ENCODE data around the gene ZDHHC22.
A peak's percentile ranks its signal among the peaks of the same experiment; 100 is the strongest.

Gene ZDHHC22

DNA sequence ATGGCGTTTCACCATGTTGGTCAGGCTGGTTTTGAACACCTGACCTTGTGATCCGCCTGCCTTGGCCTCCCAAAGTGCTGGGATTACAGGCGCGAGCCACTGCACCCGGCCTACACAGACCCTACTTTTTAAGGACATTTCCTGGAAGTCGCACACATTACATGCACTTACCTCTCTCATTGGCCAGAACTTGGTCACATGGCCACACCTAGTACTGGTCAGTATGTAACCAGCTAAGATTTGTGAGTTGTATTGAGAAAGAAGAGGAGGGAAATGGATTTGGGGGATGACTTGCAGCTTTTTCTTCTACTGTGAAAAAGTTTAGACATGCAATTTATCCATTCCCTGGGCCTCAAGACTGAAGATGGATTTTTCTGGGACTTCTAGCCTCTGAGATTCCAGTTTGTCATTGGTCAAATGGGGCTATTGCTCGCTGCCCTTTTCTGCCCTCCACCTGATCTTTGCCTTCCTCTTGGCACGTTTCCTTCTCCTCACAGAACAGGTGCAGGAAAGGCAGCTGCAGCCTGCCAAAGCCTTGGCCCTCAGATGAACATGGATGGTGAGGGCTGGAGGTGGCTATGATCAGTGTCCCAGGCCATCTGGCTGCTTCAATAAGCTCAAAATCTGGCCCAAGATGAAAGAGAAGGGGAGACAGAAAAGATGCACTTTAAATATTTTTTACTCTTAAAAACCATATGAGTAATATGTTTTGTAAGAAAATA is 7.1 kb upstream of the ZDHHC22 start:
- Histone ChIP-seq H3K9me3 (no peaks in the 10 kb centered on the region; the same call in 1 of the 2 replicates), H3K4me1 (peaks cover 4% of the 10 kb centered on the region), H3K4me3 (no peak overlapping the region), H3K27me3 (ENCODE audit: low read depth) (peaks cover 31% of the 10 kb centered on the region), H3K36me3 (replicated peaks) (no peaks in the 10 kb centered on the region)
- no peak for DNase-seq (ENCODE audit: low spot score in 2 of 2)
- in situ Hi-C loops (cut with MboI; ENCODE audit: low sequenced_read_pairs): loop anchor here (10.0 kb wide), 1 partner anchor 166 kb away; no protein-coding TSS in a partner anchor

DNA sequence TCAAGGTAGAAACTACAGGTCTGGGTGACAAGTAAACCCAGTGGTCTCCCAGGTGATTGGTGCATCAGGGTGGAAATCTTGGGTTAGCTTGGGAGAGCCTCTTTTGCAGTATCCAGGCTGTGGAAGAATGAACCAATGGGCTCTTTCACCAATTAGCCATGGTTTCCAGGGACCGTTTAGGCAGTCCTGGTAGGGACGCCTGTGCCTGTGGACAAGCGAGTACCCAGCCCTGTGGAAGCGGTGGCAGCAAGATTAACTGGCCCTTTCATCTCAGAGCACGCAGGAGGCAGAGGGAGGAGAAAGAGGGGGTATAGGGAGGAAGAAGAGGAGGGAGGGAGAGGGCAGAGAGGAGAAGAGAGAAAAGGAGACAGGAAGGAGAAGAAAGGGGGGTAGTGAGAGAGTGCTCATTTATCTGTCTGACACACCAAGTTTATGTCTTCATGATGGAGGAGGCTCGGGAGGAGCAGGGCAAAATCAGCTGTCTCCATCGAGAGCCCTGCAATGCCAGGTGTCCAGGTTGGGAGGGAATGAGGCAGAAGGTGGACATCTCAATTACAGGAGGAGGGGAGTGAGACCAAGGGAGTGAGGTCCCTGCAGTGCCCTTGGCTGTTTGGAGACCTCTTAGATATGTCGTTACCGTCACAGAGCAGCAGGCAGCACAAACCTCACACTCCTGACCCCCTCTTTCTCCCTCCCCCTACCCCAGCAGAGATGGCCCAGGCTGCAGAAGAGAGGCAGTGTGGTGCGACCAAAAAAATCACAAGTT is 4.6 kb upstream of the ZDHHC22 start:
- Histone ChIP-seq H3K4me3 (no peak overlapping the region), H3K36me3 (replicated peaks) (no peaks in the 10 kb centered on the region), H3K27me3 (ENCODE audit: low read depth) (peaks cover 49% of the 10 kb centered on the region), H3K9me3 (no peaks in the 10 kb centered on the region), H3K4me1 (peaks cover 4% of the 10 kb centered on the region)
- DNase-seq (ENCODE audit: low spot score in 2 of 2): no peak
- in situ Hi-C loops (cut with MboI; ENCODE audit: low sequenced_read_pairs): loop anchor here (10.0 kb wide), 1 partner anchor 169 kb away; no protein-coding TSS in a partner anchor

DNA sequence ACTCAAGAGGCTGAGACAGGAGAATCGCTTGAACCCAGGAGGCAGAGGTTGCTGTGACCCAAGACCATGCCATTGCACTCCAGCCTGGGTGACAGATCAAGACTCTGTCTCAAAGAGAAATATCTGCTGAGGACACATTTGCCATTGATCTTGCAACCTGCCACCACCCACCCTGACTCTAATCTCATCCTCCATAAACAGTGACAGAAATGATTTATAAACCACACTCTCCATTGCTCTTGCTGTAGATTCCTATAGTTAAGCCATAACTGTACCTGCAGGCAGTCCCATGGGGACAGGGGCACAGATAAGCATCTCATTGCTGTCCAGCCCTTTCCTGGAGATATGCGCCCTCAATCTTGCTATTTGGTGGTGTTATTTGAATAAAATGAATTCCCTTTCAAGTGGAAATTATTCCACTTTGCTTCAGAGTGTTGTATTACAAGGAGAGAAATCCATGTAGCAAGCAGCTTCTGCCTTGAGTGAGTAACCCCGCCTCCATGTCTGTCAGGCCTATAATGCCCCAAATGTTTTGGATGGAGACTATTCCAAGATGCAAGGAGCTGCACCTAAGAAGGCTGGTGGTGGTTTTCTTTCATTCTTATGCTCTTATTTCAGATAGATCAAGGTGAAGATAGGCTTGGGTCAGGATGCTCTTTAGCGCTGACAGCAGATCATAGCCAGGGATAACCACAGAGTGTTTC is 3.0 kb upstream of the ZDHHC22 start:
- DNase-seq (ENCODE audit: low spot score in 2 of 2): peak in 1 of 2 experiments; percentile 19
- peaks cover 56% of the 10 kb centered on the region for H3K27me3 ChIP-seq (ENCODE audit: low read depth)
- in situ Hi-C loops (cut with MboI; ENCODE audit: low sequenced_read_pairs): loop anchor here (10.0 kb wide), 1 partner anchor 170 kb away; no protein-coding TSS in a partner anchor

DNA sequence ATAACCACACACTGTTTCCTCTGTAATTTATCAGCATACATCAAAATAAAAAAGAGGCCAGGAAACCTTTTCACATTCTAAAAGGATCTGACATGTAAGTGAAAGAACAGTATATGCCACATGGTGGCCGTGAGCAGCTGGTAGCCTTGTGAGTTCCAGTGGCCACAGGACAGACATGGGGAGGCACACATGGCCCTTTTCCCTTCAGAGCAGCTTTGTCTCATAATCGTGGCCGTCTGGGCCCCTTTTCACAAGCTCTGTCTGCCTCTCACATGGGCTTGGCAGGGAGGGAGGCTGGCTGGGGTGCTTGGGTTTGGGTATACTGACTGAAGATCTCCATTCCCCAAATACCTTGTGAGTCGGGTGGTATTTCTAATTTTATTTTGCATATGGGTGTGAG is 1.5 kb upstream of the ZDHHC22 start:
- Histone ChIP-seq H3K27me3 (ENCODE audit: low read depth) (peaks cover 56% of the 10 kb centered on the region), H3K9me3 (no peaks in the 10 kb centered on the region), H3K4me1 (peaks cover 15% of the 10 kb centered on the region), H3K36me3 (replicated peaks) (no peaks in the 10 kb centered on the region), H3K4me3 (no peak overlapping the region)
- in situ Hi-C loops (cut with MboI; ENCODE audit: low sequenced_read_pairs): loop anchor here (10.0 kb wide), 1 partner anchor 172 kb away; no protein-coding TSS in a partner anchor
- DNase-seq (ENCODE audit: low spot score in 2 of 2): no peak

More for the DNA sequence above, 3.0 kb upstream of the ZDHHC22 start:
- no peak overlapping the region for H3K4me3 ChIP-seq
- no peaks in the 10 kb centered on the region for H3K9me3 ChIP-seq
- H3K4me1 ChIP-seq: peaks cover 15% of the 10 kb centered on the region
- no peaks in the 10 kb centered on the region for H3K36me3 ChIP-seq (replicated peaks)

DNA sequence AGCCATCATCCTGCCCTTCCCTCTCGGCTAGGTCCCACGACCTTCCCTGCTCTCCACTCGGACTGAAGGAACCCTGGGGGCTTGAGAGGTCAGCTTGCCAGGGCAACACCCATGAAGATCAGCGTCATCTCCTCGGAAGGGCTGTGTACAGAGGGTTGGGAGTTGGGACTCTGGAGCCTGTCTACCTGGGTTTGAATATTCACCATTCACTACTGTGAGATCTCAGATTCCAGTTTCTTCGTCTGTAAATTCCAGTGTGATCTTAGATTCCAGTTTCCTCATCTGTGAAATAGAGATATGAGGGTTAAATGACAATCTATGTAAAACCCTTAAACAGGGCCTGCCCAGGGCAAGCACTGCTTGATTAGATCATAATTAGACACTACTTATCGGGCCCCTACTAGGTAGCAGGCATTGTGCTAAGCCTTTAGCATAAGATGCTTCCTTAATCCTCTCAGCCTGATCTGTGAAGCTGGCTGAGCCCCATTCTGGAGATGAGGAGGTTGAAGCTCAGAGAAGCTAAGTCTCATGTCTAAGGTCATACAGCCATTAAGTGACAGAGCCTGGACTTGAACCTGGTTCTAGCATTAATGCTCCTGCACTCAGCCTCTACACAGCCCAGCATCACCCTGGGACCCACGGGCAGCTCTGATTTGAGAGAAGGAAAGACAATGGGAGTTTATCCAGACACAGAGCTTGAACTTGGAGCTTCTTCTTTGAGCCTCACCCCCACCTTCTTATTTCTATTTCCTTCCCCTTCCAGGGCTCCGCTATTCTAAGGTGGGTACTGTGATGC is 612 bp upstream of the ZDHHC22 start:
- Histone ChIP-seq H3K36me3 (replicated peaks) (no peaks in the 10 kb centered on the region), H3K9me3 (no peaks in the 10 kb centered on the region), H3K27me3 (ENCODE audit: low read depth) (peaks cover 54% of the 10 kb centered on the region), H3K4me1 (peaks cover 15% of the 10 kb centered on the region), H3K4me3 (peak overlapping the region; percentile 28; the same call in 1 of the 2 replicates)
- DNase-seq (ENCODE audit: low spot score in 2 of 2): no peak
- in situ Hi-C loops (cut with MboI; ENCODE audit: low sequenced_read_pairs): loop anchor here (10.0 kb wide), 1 partner anchor 173 kb away; no protein-coding TSS in a partner anchor

DNA sequence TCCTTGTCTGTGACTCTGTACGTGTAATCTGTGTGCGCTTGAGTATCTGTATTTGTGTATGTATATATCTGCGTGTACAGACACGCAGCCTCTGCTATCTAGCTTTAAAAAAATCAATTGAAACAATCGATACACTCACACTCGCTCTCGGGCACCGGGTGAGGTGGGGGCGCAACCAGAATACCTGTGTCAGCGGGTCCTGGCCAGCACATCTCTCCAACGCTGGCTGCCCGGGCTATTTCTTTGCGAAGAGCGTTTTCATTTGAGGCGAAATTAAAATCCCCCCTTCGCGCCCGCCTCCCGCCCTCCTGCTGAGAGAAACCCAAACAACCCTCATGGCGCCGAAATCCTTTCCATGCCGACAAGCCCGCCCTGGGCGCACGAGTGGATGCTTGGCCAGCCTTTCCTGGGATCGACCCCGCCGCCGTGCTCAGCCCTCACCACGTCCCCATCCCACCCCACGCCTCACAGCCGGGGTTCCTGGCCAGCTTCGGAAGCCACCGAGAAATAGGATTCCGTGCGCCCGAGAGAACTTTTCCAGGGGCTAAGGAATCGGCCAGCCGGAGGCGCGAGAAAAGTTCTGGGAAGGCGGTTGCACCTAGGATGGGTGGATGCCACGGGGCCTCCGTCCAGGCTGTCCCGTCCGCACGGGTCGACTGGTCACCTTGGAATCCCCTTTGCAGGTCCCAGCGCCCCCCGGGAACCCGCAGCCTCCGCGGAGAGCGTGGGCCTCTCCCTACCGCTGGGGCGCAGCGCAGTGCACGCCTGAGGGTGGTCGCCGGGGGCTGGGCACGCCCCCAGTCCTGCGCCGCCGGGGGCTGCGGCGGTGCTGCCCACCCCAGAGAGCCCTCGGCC is 1.0 kb downstream of the ZDHHC22 start:
- Histone ChIP-seq H3K4me3 (peak overlapping the region; percentile 28), H3K36me3 (replicated peaks) (no peaks in the 10 kb centered on the region), H3K4me1 (peaks cover 15% of the 10 kb centered on the region), H3K9me3 (no peaks in the 10 kb centered on the region), H3K27me3 (ENCODE audit: low read depth) (peaks cover 40% of the 10 kb centered on the region)
- in situ Hi-C loops (cut with MboI; ENCODE audit: low sequenced_read_pairs): loop anchor here (10.0 kb wide), 1 partner anchor 174 kb away; no protein-coding TSS in a partner anchor
- DNase-seq (ENCODE audit: low spot score in 2 of 2): peak in 1 of 2 experiments; percentile 32

DNA sequence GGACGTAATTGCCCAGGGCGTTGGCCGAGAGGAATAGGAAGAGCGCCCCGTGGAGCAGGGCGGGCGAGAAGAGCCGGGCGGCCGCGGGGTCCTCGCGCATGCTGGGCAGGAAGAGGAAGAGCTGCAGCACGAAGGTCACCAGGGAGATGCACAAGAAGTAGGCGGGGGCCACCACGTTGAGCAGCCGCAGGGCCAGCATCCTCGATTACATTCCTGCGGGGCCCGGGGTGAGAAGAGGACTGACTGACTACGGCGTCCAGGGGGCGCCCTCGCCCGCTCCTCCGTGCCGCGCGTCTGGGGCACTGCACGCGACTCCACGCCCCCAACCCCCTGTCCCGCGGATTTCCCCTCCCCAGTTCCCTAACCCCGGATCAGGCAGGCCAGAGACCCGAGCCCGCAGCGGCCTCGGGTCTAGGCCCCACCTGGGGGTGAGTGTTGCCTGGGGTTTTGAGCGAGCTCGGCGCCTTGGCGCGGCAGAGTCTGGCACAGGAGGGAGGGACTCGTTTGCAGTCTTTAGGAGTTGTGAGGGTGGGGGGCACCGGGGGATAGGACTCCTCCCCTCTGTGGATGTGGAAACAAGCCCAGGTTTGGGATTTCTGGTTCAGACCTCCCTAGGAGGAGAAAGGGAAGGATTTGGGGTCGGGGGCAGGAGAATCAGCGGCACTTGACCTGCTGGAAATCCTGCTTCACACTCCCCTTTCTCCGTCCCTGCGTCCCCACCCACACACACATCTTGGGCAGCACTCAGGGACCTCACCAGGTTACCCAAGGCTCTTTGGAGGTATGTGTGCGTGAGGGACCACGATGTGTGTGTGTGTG is 1.8 kb downstream of the ZDHHC22 start:
- in situ Hi-C loops (cut with MboI; ENCODE audit: low sequenced_read_pairs): loop anchor here (10.0 kb wide), 1 partner anchor 175 kb away; no protein-coding TSS in a partner anchor
- H3K27me3 ChIP-seq (ENCODE audit: low read depth): peaks cover 36% of the 10 kb centered on the region
- H3K9me3 ChIP-seq: no peaks in the 10 kb centered on the region
- H3K4me3 ChIP-seq: peak overlapping the region; percentile 28
- peaks cover 15% of the 10 kb centered on the region for H3K4me1 ChIP-seq
- no peaks in the 10 kb centered on the region for H3K36me3 ChIP-seq (replicated peaks)
- peak; percentile 56 to 82 for DNase-seq (ENCODE audit: low spot score in 2 of 2)

DNA sequence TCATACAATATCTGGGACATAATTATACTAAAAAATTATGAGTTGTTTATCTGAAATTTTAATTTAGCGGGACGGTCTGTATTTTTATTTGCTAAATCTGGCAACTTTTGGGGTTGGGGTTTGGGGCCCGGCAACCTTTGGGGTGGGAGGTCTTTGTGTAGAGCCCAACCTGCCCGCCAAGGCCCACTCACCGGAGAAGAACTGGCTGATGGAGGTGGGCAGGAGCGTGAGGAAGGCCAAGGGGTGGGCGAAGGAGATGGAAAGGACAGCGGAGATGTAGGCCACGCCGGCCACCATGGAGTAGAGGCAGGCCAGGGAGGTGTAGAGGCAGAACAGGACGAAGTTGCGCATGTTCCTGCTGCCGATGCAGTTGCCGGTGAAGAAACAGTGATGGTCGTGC is 2.6 kb downstream of the ZDHHC22 start:
- Histone ChIP-seq H3K27me3 (ENCODE audit: low read depth) (peaks cover 35% of the 10 kb centered on the region), H3K4me3 (no peak overlapping the region), H3K4me1 (peaks cover 11% of the 10 kb centered on the region; the same call in 1 of the 2 replicates)

DNA sequence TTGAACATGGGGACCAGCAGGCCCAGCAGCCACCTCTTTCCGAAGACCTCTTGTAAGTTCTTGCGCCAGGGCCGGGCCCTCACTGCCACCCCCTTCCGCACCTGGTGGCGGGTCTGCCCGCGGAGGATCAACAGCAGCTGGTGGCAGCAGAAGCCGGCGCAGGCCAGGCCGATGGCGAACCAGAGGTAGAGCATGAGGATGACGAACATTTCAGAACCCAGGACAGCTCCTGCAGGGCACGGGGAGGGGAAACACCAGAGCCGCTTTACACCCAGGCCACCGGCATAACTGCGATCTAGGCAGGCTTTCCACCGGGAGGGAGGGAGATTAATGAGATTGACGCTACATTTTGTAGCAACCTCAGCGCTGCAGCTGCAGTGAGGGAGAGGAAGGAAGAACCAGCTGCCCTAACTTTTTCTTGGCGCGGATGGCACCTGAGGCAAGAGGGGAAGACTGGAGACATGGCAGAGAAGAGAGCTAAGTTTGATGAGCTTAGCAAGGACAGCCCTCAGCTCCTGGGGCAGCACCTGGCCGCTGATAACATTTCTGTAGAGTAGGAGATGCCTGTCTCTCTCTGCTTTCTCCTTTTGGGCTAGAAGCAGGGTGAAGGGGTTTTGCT is 7.8 kb downstream of the ZDHHC22 start:
- Histone ChIP-seq H3K9me3 (no peaks in the 10 kb centered on the region), H3K4me1 (no peaks in the 10 kb centered on the region), H3K36me3 (replicated peaks) (no peaks in the 10 kb centered on the region), H3K4me3 (no peak overlapping the region), H3K27me3 (ENCODE audit: low read depth) (peaks cover 15% of the 10 kb centered on the region)
- peak; percentile 62 to 89 for DNase-seq (ENCODE audit: low spot score in 2 of 2)
- in situ Hi-C loops (cut with MboI; ENCODE audit: low sequenced_read_pairs): no loop called here

More for the DNA sequence above, 2.6 kb downstream of the ZDHHC22 start:
- H3K9me3 ChIP-seq: no peaks in the 10 kb centered on the region
- no peaks in the 10 kb centered on the region for H3K36me3 ChIP-seq (replicated peaks)
- in situ Hi-C loops (cut with MboI; ENCODE audit: low sequenced_read_pairs): no loop called here
- DNase-seq (ENCODE audit: low spot score in 2 of 2): no peak

DNA sequence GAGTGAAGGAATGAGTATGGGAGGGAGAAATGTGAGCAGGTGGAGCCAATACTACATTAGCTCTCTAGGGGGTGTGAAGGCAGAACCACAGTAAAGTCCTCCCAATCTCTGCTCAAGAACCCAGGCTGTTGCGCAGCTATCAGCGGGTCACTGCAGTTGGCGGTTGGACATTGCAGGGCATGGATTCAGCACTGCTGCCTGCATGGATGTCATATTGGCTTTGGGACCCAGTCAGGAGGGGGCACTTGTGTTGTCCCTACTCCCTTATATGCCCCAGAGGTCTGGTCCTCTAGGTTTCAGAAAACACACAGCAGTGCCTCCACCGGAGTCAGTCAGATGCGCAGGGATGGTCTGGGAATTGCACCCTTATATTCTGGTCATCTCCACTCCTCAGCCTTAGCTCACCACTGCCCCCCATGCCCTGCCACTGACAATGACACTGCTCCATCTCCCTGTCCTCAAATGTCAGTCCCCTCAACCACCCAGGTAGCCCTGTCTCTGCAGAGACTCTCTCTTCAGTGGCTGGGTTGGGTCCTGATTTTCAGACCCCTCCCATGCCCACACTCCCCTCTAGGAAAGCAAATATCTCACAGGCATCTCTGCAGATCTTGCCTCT is 9.6 kb downstream of the ZDHHC22 start:
- no peak for DNase-seq (ENCODE audit: low spot score in 2 of 2)
- in situ Hi-C loops (cut with MboI; ENCODE audit: low sequenced_read_pairs): no loop called here
- no peak overlapping the region for H3K4me3 ChIP-seq
- H3K27me3 ChIP-seq (ENCODE audit: low read depth): peaks cover 15% of the 10 kb centered on the region
- no peaks in the 10 kb centered on the region for H3K9me3 ChIP-seq
- no peaks in the 10 kb centered on the region for H3K4me1 ChIP-seq
- no peaks in the 10 kb centered on the region for H3K36me3 ChIP-seq (replicated peaks)

DNA sequence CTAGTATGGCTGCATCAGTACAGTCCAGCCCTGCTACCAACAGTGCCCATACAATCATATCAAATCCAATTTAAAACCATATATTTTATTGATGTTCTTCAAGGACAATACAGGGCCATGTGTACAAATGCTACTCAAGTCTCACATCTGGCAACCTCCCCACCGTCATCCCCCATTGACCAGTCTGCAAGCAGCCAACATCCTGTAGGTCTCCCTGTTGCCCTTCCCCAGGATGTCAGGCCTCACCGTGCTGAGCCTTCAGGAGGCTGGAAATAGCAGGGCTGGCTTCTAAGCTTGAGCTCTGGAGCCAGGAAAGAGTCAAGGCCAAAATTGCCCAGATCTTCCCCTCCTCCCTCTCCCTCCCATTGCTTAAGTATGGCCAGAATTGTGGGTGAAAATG is 10.4 kb downstream of the ZDHHC22 start:
- in situ Hi-C loops (cut with MboI; ENCODE audit: low sequenced_read_pairs): no loop called here

More for the DNA sequence above, 10.4 kb downstream of the ZDHHC22 start:
- H3K27me3 ChIP-seq (ENCODE audit: low read depth): peaks cover 15% of the 10 kb centered on the region
- no peaks in the 10 kb centered on the region for H3K4me1 ChIP-seq
- no peak for DNase-seq (ENCODE audit: low spot score in 2 of 2)
- no peaks in the 10 kb centered on the region for H3K9me3 ChIP-seq
- no peak overlapping the region for H3K4me3 ChIP-seq
- H3K36me3 ChIP-seq (replicated peaks): no peaks in the 10 kb centered on the region

All from HAP-1 (cell line).